Fibroblast of skin of abdomen (primary cell): ENCODE measurements around the gene IFT43.

ENCODE experiments used
- DNase-seq: peaks from one replicate; pipeline ENCODE4 v3.0.0-alpha.2; 2013

IFT43 gene

DNA sequence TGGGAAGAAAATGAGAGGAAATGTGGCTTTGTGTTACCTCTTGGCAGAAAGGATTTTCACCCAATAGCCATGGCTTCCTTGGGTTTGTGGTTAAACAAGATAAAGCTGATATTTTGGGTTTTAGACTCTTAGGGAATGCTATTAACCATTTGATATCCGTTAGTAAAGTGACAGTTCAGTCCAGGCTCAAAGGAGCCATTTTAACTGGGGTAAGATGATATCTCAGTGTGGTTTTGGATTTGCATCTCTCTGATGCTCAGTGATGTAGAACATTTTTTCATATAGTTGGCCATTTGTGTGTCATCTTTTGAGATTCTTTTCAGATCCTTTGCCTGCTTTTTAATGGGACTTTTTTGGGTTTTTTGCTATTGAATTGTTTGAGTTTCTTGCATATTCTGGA, 30.1 kb downstream of the IFT43 start:
- DNase-seq = no peak

DNA sequence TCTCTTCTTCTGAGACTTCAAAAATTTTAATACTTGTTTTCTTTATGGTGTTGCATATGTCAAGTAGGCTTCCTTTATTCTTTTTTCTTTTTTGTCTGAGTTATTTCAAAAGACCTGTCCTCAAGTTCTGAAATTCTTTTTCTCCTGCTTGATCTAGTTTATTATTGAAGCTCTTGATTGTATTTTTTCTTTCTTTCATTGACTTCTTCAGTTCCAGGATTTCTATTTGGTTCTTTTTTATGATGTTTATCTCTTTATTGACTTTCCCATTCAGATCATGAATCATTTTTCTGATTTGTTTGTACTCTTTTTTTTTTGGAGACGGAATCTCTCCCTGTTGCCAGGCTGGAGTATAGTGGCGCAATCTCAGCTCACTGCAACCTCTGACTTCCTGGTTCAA, 34.1 kb downstream of the IFT43 start:
- no peak for DNase-seq

DNA sequence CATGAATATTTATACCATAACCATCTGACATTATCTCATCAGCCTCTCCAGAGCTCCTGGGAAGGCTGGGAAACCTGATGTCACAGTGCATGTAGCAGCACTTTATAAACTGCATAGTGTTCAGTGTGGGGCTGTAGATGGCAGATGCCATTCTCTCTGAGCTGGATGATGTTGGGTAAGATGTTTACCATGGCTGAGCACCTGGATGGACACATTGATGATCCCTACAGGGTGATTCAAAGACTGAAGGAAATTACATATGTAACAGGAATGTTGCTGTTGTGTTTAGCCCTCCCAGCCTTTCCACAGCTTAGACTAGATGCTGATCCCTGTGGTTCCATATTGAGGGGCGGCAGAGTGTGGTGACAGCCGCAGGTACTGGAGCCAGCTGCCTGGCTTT, 37.4 kb downstream of the IFT43 start:
- DNase-seq = no peak

DNA sequence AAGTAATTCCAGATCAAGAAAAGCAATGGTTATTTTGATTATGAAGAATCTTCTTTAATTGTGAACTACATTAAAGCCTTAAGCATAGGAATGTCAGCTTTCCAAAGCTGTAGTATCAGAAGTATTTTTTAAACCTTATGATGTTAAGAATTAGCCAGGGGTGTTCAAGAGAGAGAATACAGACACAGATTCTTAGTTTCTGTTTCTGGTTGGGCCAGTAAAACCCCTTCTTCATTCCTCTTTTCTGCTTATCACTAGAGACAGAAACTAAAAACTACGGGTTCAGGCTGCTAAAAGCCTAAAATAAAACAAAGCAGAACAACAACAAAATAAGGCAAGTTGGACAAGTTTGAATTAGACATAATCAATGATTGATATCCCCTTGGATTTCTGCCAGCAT, 38.2 kb downstream of the IFT43 start:
- DNase-seq = no peak

DNA sequence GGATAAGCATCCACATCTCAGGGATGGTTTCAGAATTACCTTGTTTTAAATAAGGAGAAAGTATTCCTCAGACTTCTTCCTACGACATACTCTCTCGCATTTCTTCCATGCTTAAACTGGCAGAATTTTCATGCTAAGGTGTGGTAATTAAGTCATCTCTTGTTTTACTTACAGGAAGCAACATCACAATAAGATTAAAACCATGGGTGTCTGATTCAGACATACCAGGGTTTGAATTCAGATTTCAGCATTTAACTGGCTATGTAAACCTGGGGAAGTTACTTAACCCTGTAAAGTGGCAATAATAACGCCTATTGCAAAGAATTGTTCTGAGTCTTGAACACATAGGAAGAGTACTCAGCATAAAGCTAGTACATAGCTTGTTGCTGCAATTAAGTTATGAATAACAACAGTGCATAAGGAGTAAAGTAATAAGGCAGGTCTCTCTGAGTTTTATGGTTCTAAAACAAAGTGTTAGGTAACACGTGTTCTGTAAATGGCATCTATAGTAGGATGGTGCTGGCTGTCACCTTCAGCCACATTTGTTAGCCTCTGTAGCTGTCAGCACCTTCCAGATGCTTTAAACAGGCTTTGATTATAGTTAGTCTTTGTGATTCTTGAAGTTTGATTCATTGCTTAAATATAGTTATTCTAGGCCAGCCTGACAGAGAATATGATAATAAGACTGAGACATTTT, 38.8 kb downstream of the IFT43 start:
- no peak for DNase-seq

GRCh38 chr14:76034566-76034965, 49.0 kb downstream of the IFT43 start:
- no peak for DNase-seq

DNA sequence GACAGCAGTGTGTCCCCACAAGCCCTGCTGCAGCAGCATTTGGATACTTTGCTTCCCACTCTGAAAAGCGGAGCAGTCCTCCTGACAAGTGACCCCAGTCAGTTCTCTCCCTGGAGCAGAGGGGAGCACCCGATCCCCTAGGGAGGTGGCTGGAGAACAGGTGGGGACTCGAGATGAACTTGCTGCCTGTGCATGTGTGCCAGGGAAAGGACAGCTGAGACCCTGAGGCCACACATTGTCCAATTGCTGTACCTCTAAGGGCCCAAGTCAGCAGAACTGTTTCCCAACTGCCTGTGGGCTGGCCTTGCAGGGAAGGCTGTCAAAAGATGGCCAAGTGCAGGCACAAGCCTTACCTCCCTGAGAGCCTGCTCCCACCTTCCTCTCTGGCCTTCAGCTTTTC, 55.1 kb downstream of the IFT43 start:
- no peak for DNase-seq

- no peak for DNase-seq
Measured at GRCh38 chr14:76045773-76046172, 60.2 kb downstream of the IFT43 start.

DNA sequence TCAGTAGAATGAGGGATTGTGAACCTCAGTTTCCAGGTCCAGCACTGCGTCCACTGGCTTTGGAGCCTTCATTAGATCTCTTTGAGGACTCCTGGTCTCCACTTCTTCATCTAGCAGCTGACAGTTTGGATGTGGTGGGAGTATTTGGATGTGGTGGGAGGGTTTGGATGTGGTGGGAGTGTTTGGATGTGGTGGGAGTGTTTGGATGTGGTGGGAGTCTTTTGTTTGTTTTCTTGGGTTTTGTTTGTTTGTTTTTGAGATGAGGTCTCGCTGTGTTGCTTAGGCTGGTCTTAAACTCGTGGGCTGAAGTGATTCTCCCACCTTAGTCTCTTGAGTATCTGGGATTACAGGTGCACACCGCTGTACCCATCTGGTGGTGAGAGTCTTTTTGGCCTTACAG, 64.7 kb downstream of the IFT43 start:
- no peak for DNase-seq

DNA sequence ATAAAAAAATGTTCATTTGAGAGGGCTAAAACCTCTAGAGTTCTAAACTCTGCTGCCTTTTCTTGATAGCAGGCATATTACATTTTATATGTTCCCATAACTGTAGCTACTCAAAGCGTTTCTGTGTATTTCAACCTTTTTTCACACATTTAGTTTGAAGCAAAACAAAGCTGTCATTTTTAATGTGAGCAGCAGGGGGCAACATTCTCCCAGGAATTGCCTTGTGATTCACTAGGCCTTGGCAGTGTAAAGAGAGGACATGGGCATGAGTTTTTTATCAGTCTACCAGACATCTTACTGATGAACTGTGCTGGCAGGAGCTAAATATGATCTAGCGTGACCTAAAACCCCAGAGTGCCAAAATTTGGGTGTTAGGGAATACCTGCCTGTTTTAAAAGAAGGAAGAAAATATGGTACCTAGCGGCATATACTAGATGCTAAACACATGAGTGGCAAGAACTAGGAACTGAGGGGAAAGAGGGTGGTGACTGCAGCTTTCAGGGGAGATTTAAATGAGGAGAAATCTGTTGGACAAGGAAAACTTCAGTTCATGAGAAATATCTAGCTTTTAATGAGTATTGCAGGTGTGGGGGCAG, 65.3 kb downstream of the IFT43 start:
- DNase-seq = peak; percentile 53

DNA sequence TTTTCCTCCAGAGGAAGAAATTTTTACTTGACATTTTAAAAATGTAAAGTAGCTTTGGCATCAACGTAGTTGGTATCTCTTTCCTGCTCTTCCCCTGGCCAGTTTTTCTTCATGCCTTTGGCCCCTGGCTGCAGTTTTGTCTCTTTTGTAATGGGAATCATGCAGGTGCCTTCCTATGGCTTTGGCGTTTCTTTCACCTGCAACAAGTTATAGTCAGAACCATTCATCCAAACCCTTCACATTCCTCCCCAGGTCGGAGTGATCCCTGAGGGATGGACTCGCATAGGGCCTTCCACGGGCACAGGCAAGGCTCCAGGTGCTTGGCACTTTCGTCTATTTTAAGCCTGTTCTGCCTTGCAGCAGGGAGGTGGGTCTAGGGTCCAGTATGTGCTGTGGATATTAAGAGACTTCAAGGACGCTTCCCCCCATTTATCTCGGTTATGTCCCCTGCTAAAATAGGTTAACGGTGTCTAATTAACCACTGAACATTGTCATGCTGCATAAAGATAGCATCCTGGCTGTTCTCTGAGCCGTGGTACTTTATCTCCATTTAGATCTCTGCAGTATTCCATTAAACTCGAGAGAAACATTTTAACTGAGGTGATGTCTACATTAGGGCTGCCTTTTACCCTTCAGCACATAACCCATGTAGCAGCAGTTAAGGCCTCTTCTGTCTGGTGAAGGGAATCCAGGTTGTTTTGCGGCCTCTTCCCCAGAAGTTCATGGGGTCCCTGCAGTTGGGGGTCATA, 66.3 kb downstream of the IFT43 start:
- no peak for DNase-seq

- no peak for DNase-seq
Measured at GRCh38 chr14:76053572-76054355, 68.2 kb downstream of the IFT43 start.

DNA sequence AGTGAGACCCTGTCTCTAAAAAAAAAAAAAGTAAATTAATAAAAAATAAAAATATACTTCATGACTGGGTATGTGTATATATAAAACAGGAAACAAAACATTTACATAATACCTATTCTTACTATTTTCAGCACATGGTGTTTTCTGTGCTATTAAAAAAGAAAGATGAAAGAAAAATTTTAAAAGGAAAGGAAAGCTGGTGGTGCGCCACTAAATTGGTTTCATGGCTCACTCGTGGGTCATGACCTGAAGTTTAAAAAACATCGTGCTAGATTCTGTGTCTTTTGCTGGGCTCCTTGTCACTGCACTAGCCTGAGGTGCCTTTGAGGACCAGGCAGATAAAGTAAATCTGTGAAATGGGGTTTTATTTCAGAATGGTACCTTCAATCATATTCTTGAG, 69.8 kb downstream of the IFT43 start:
- DNase-seq = no peak

- DNase-seq = peak; percentile 4
Measured at GRCh38 chr14:76056128-76056527, 70.6 kb downstream of the IFT43 start.

DNA sequence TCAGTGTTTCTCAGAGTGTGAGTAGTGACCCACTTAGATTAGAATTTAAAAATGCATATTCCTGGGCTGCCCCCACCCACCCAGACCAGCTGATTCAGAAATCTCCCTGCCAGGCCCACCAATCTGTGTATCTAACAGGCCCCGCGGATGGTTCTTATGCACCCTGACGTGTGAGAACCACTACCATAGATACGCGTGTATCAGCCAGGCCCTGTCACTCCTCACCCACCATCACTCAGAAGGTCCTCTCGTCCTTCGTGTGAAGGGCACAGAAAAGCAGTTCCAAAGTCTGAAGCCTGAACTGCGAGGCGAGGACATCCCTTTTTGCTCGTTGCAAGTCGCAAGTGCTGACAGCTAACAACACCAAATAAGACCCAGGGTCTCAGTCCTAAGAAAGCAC, 72.4 kb downstream of the IFT43 start:
- DNase-seq = no peak

DNA sequence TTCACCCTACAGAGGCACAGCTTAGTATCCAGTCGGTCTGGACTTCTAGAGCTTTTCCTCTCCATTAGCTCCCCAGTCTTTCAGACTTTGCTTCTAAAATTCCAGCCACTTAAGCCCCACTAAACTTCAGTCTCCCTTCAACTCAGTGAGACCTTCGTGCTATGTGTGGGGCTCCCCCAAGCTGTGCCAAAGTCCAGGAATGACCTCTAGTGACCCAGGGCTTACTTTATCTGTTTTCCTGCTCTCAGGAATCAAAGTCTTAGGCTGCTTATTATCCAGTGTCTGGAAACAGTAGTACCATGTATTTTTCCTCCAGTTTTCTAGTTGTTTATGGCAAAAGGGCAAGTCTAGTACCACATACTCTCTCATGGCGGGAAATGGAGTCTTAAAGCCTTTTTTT, 77.8 kb downstream of the IFT43 start:
- no peak for DNase-seq

GRCh38 chr14:76065519-76065918, 80.0 kb downstream of the IFT43 start:
- no peak for DNase-seq

DNA sequence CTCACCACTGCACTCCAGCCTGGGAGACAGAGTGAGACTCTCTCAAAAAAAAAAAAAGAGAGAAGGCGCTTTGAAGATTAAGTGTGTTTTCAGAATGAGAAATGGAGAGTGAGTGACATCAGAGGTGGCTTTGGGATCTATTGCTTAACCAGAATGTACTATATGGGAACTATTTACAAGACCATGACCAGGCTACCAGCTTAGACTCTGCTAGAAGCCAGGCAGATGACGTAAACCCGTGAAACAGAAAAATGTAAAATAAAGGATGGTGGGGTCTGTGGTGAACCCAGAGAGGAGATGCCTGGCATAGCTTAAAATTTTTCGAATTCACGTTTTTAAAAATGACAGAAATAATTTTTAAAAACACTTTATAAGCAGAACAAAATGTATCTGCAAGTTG, 82.0 kb downstream of the IFT43 start:
- DNase-seq = peak; percentile 36

DNA sequence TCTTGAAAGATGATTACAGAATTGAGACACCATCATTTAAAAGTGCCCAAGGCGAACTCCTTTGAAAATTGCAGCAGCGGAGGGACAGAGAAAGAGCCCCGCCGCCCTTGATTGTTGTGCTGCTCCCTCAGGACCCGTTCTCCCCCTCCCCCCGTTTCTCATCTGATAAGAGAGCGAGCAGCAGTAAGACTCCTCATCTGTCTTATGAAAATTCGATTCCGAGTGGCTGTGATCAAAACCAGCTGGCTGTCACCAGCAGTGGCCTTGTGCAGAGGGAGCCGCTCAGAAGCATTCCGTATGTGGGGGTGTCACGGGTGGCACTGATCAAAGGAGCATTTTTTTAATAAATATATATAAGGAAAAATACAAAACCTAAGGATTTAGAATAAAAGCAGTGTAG, 88.2 kb downstream of the IFT43 start:
- DNase-seq = no peak

DNA sequence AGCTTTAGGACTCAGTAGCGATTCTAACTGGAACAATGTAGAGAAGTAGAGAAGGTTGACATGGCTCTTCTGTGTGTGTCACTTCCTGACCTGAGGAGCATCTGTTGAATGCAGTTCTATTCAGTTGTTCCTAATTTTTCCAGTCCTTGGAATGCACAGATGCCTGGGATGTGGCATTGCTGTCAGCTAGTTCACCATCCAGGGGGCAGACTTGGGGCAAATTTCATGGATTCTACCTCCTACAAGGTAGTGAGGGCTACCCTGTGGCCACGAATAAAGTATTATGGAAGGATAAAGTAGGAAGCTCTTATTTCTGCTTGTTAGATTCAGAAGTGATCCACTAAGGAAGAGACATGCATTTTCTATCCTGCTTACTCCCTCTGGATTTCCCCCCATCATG, 91.8 kb downstream of the IFT43 start:
- DNase-seq = no peak

GRCh38 chr14:76078501-76078900, 92.9 kb downstream of the IFT43 start:
- DNase-seq = no peak

- DNase-seq = no peak
Measured at GRCh38 chr14:76080025-76080424, 94.5 kb downstream of the IFT43 start.

DNA sequence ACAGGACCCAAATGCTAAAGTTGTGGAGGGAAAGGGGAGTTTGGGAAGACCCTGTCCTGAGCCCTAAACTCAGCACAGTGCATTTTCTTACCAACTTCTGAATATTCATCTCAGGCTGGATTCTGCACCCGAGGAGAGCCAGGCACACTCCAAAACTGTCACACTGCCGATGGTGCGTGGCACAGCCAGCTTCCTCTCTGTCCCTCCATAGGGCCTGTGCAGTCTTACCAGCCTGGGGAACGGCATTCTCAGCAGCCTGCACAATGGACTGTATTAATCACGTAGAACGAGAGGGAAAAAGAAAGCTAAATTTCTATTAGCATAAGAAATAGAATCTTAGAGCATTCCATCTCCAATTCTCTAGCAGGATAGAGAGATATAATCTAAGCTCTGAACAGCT, 94.9 kb downstream of the IFT43 start:
- DNase-seq = no peak
